HCT116 (cell line): ENCODE results near the gene SLC25A22. TPM values are rescaled to one million over a fixed set of nuclear protein-coding genes. Genes with fewer than 3 reads are reported as not detected.

ENCODE experiments used
- ATAC-seq: fragments of 200-7000 bp; cut with Tn5 transposase; 2 replicates; pipeline ENCODE4 v1.9.1; 2020; ENCODE audit warnings: mild to moderate bottlenecking, moderate library complexity
- BruUV-seq: library from RNA; stranded (reverse); fragments of 400-500 nt; replicated peaks from 2 replicates; lab custom pipeline; 2021; lab: Mats Ljungman, UMichigan
- CTCF ChIA-PET: fragments of 300-600 bp; sonication (Branson Sonifier 250); formaldehyde crosslinking; loops from one replicate; lab custom pipeline; 2021; ENCODE audit warnings: antibody characterized with exemption; lab: Charles Lee
- POLR2A ChIA-PET: fragments of 300-600, 350-600 bp; sonication (Branson Sonifier 250); formaldehyde crosslinking; loops from one replicate; lab custom pipeline; 2021; ENCODE audit warnings: antibody characterized with exemption; lab: Charles Lee
- RAD21 ChIA-PET, 2 experiments: fragments of 300-600 bp; sonication (Branson Sonifier 250); formaldehyde crosslinking; loops; one replicate each; lab custom pipeline; 2023; ENCODE audit warnings: low total read pairs in 2 of 2; ENCODE audit not compliant: uncharacterized antibody in 2 of 2, unreplicated experiment in 2 of 2, low non-redundant PET in 1 of 2; lab: Charles Lee
- DNase-seq: peaks from one replicate; pipeline ENCODE4 v3.0.0-alpha.2; 2010; ENCODE audit warnings: low read depth, low spot score
- H2AFZ ChIP-seq: fragments of 200-600 bp; shearing (Covaris generic), sonication (generic); 2 replicates; pipeline ENCODE4 v1.6.1; 2017; ENCODE audit warnings: low read depth, mixed run types, mixed read lengths, antibody characterized with exemption, low read length; ENCODE audit not compliant: poor library complexity, severe bottlenecking
- H3K27ac ChIP-seq: 2 replicates; pipeline ENCODE4 v1.5.1; 2012; ENCODE audit warnings: low read depth, low read length
- H3K27me3 ChIP-seq: fragments of 200-600 bp; sonication (generic); 2 replicates; pipeline ENCODE4 v1.6.1; 2016; ENCODE audit warnings: mixed run types, low read length, mixed read lengths; ENCODE audit not compliant: insufficient read depth
- H3K36me3 ChIP-seq, 2 experiments: fragments of 200-500 bp in 1 of 2; fragments of 200-600 bp in 1 of 2; sonication (Bioruptor generic) in 1 of 2; sonication (generic) in 1 of 2; 2 replicates each; pipeline versions ENCODE4 v1.5.1 to v1.6.1; 2014 to 2016; ENCODE audit warnings: low read length in 2 of 2, inconsistent platforms in 1 of 2, mixed read lengths in 1 of 2, mixed run types in 1 of 2; ENCODE audit not compliant: insufficient read depth in 2 of 2, control insufficient read depth in 1 of 2
- H3K4me1 ChIP-seq, 2 experiments: fragments of 200-600 bp in 1 of 2; sonication (generic) in 1 of 2; 2 replicates each; pipeline versions ENCODE4 v1.5.1 to v1.6.1; 2012 to 2017; ENCODE audit warnings: low read length in 2 of 2, inconsistent platforms in 1 of 2, mild to moderate bottlenecking in 1 of 2, mixed read lengths in 1 of 2, mixed run types in 1 of 2, moderate library complexity in 1 of 2; ENCODE audit not compliant: insufficient read depth in 2 of 2, control insufficient read depth in 1 of 2
- H3K4me2 ChIP-seq: fragments of 200-600 bp; sonication (generic); 2 replicates; pipeline ENCODE4 v1.6.1; 2017; ENCODE audit warnings: mixed run types, low read length, mixed read lengths
- H3K4me3 ChIP-seq, 2 experiments: fragments of 200-600 bp in 1 of 2; sonication (generic) in 1 of 2; replicated peaks in 1 of 2; 2 replicates each; pipeline ENCODE4 v1.5.1; 2011 to 2016; ENCODE audit warnings: low read length in 2 of 2, control low read depth in 1 of 2, low read depth in 1 of 2, mild to moderate bottlenecking in 1 of 2, mixed read lengths in 1 of 2, mixed run types in 1 of 2
- H3K79me2 ChIP-seq: fragments of 200-600 bp; sonication (generic); 2 replicates; pipeline ENCODE4 v1.6.1; 2017; ENCODE audit warnings: mild to moderate bottlenecking, mixed run types, low read length, moderate library complexity, mixed read lengths; ENCODE audit not compliant: insufficient read depth
- H3K9ac ChIP-seq: fragments of 200-600 bp; sonication (generic); 2 replicates; pipeline ENCODE4 v1.6.1; 2016; ENCODE audit warnings: low read length, mixed read lengths
- H3K9me2 ChIP-seq: fragments of 200-600 bp; sonication (generic), shearing (Covaris generic); 2 replicates; pipeline ENCODE4 v1.6.1; 2017; ENCODE audit warnings: mixed run types, mild to moderate bottlenecking, moderate library complexity; ENCODE audit not compliant: insufficient read depth
- H3K9me3 ChIP-seq, 2 experiments: fragments of 200-500 bp in 1 of 2; fragments of 200-600 bp in 1 of 2; sonication (Bioruptor generic) in 1 of 2; sonication (generic) in 1 of 2; 2 replicates each; pipeline ENCODE4 v1.6.1; 2014 to 2017; ENCODE audit warnings: low read length in 2 of 2, mixed read lengths in 2 of 2, inconsistent platforms in 1 of 2, low read depth in 1 of 2, mild to moderate bottlenecking in 1 of 2, mixed run types in 1 of 2, moderate library complexity in 1 of 2; ENCODE audit not compliant: control insufficient read depth in 1 of 2, insufficient read depth in 1 of 2
- H4K20me1 ChIP-seq: fragments of 200-600 bp; sonication (generic), shearing (Covaris generic); 2 replicates; pipeline ENCODE4 v1.6.1; 2017; ENCODE audit warnings: mixed run types, mild to moderate bottlenecking, moderate library complexity; ENCODE audit not compliant: insufficient read depth
- CTCF ChIP-seq, 3 experiments: fragments of 200-600 bp in 1 of 3; sonication (generic) in 1 of 3; IDR thresholded peaks in 2 of 3; conservative IDR thresholded peaks in 1 of 3; 2 replicates each; pipeline ENCODE4 v1.5.1; 2012 to 2017; ENCODE audit warnings: low read depth in 2 of 3, low read length in 2 of 3, antibody characterized with exemption in 1 of 3, borderline replicate concordance in 1 of 3, control low read depth in 1 of 3, mild to moderate bottlenecking in 1 of 3, mixed read lengths in 1 of 3, mixed run types in 1 of 3, moderate library complexity in 1 of 3; ENCODE audit not compliant: insufficient read depth in 1 of 3
- EZH2 ChIP-seq: fragments of 200-600 bp; sonication (generic); IDR thresholded peaks from 2 replicates; pipeline ENCODE4 v1.6.1; 2017; ENCODE audit warnings: antibody characterized with exemption, mixed run types
- EZH2phosphoT487 ChIP-seq: fragments of 200-600 bp; IDR thresholded peaks from 2 replicates; pipeline ENCODE4 v1.6.1; 2018; ENCODE audit warnings: antibody characterized with exemption, borderline replicate concordance
- FOSL1 ChIP-seq: IDR thresholded peaks from 2 replicates; pipeline ENCODE4 v1.6.1; 2012; ENCODE audit warnings: low read depth
- JUND ChIP-seq: IDR thresholded peaks from 2 replicates; pipeline ENCODE4 v1.6.1; 2012
- POLR2AphosphoS5 ChIP-seq: IDR thresholded peaks from 2 replicates; pipeline ENCODE4 v1.6.1; 2011; ENCODE audit warnings: mild to moderate bottlenecking, low read depth, low read length, moderate library complexity
- RAD21 ChIP-seq: IDR thresholded peaks from 2 replicates; pipeline ENCODE4 v1.6.1; 2012; ENCODE audit warnings: low read depth, mild to moderate bottlenecking
- SIN3A ChIP-seq: IDR thresholded peaks from 2 replicates; pipeline ENCODE4 v1.6.1; 2012; ENCODE audit warnings: low read depth
- TCF7L2 ChIP-seq: IDR thresholded peaks from 2 replicates; pipeline ENCODE4 v1.7.0; 2011; ENCODE audit warnings: borderline replicate concordance, inconsistent platforms; ENCODE audit not compliant: insufficient read depth, insufficient read length; ENCODE audit errors: extremely low read depth
- intact Hi-C: fragments of 100-400 bp; cut with micrococcal nuclease; formaldehyde crosslinking; loops from 2 replicates; pipeline ENCODE4 v1.10.0; 2022
- total RNA-seq: library from RNA; stranded (reverse); gene quantifications from one replicate; pipeline ENCODE4 v1.2.1, GENCODE V29; 2021; ENCODE audit not compliant: unreplicated experiment

SLC25A22 gene
- total RNA-seq, 1 experiment from 2014 or later, result 62.0 TPM

- H3K79me2 ChIP-seq, result peaks cover 43% of the 10 kb centered on the region
- no peak for TF ChIP-seq TCF7L2
- TF ChIP-seq SIN3A, result no peak
- no peak for TF ChIP-seq EZH2
- no peak for TF ChIP-seq POLR2AphosphoS5
- 0 out of 6 replicates have a peak, but pooled peaks of 1 of the 3 experiments have one; percentile 3 for TF ChIP-seq CTCF (IDR thresholded peaks at IDR 0.05 in 2 of 3, conservative IDR thresholded peaks at IDR 0.05 in 1 of 3; ENCODE audit: borderline replicate concordance in 1 of 3, insufficient read depth in 1 of 3, low read depth in 2 of 3, low read length in 2 of 3)
- no peak for TF ChIP-seq RAD21
- TF ChIP-seq FOSL1, result no peak
- TF ChIP-seq JUND, result no peak
- TF ChIP-seq EZH2phosphoT487, result no peak
- TF ChIP-seq, all 23 proteins: peak for 1
- no peak for DNase-seq
- intact Hi-C loops, result no loop called here
- ChIA-PET RAD21 (interaction anchor here in 1 of 2 experiments (0.6 kb wide), 1 partner anchor 18 kb away, joined by 5 read pairs; no protein-coding TSS in a partner anchor), CTCF (interaction anchor here (1.0 to 2.7 kb wide), 3 partner anchors 16 to 42 kb away, joined by 3 to 10 read pairs (median 6); no protein-coding TSS in a partner anchor), POLR2A (interaction anchor here (0.5 kb wide), 1 partner anchor 9 kb away, joined by 3 read pairs; no protein-coding TSS in a partner anchor)
- Histone ChIP-seq H3K4me3 (peak overlapping the region; percentile 51 to 91), H3K27ac (peak overlapping the region; percentile 91; the same call in 1 of the 2 replicates), H3K4me1 (peaks cover 26 to 62% of the 10 kb centered on the region in 2 experiments), H3K27me3 (no peaks in the 10 kb centered on the region), H3K9ac (peak overlapping the region; percentile 94), H3K4me2 (peak overlapping the region; percentile 90), H3K36me3 (no peaks in the 10 kb centered on the region), H4K20me1 (no peaks in the 10 kb centered on the region), H2AFZ (no peak overlapping the region), H3K9me3 (no peaks in the 10 kb centered on the region), H3K9me2 (no peaks in the 10 kb centered on the region)
- ATAC-seq, result peak; percentile 41
- BruUV-seq, result no TSS peak
Measured at GRCh38 chr11:746289-747157, 51.6 kb downstream of the SLC25A22 start.
